Smooth muscle cell (in vitro differentiated cells): Measurements from ENCODE around the gene ESRP2. TPM values are rescaled to one million over a fixed set of nuclear protein-coding genes. Genes with fewer than 3 reads are reported as not detected.

Experiments
- DNase-seq: peaks from one replicate; lab custom pipeline; 2025; ENCODE audit not compliant: unreplicated experiment; lab: John Stamatoyannopoulos, UW
- H2AFZ ChIP-seq: fragments of 200-600 bp; sonication (generic); 2 replicates; pipeline ENCODE4 v1.6.0; 2016; ENCODE audit warnings: antibody characterized with exemption, low read depth, mild to moderate bottlenecking
- H3F3A ChIP-seq: fragments of 200-600 bp; sonication (generic); 2 replicates; pipeline ENCODE4 v1.6.0; 2017; ENCODE audit warnings: antibody characterized with exemption, low read depth
- H3K27ac ChIP-seq: fragments of 200-600 bp; sonication (generic); 2 replicates; pipeline ENCODE4 v1.5.1; 2016; ENCODE audit warnings: low read depth, mild to moderate bottlenecking
- H3K27me3 ChIP-seq: fragments of 200-600 bp; sonication (generic); 2 replicates; pipeline ENCODE4 v1.6.1; 2016; ENCODE audit warnings: low read depth, mild to moderate bottlenecking
- H3K36me3 ChIP-seq: fragments of 200-600 bp; sonication (generic); 2 replicates; pipeline ENCODE4 v1.5.1; 2016; ENCODE audit warnings: low read depth
- H3K4me1 ChIP-seq: fragments of 200-600 bp; sonication (generic); 2 replicates; pipeline ENCODE4 v1.5.1; 2016; ENCODE audit warnings: low read depth
- H3K4me2 ChIP-seq: fragments of 200-600 bp; sonication (generic); 2 replicates; pipeline ENCODE4 v1.6.0; 2016; ENCODE audit warnings: mild to moderate bottlenecking
- H3K4me3 ChIP-seq: fragments of 200-600 bp; sonication (generic); 2 replicates; pipeline ENCODE4 v1.5.1; 2016; ENCODE audit warnings: mild to moderate bottlenecking
- H3K79me2 ChIP-seq: fragments of 200-600 bp; sonication (generic); 2 replicates; pipeline ENCODE4 v1.6.0; 2016; ENCODE audit warnings: low read depth, mild to moderate bottlenecking
- H3K9ac ChIP-seq: fragments of 200-600 bp; sonication (generic); 2 replicates; pipeline ENCODE4 v1.6.0; 2016; ENCODE audit warnings: low read depth
- H3K9me3 ChIP-seq: fragments of 200-600 bp; sonication (generic); replicated peaks from 2 replicates; pipeline ENCODE4 v1.5.1; 2016; ENCODE audit warnings: low read depth
- H4K20me1 ChIP-seq: fragments of 200-600 bp; sonication (generic); 2 replicates; pipeline ENCODE4 v1.6.0; 2016; ENCODE audit warnings: low read depth
- WGBS: methylation state at CpG from one replicate; pipeline ENCODE4 v1.1.7; 2016; ENCODE audit warnings: low lambda C conversion rate; 5-methylcytosine and 5-hydroxymethylcytosine counted together
- polyA plus RNA-seq: library from polyadenylated mRNA; unstranded; fragments of >200 nt; fragmentation: Nextera tagmentation; extraction: Ambion mirVana; gene quantifications from 2 replicates; pipeline ENCODE4 v1.2.1, GENCODE V29; 2016
- total RNA-seq: library from RNA; depleted of rRNA; stranded (reverse); fragments of >200 nt; gene quantifications from 2 replicates; pipeline ENCODE4 v1.2.3, GENCODE V29; 2014
- TF ChIP-seq, protein P1 (sequence below): fragments of 200-600 bp; sonication (generic); IDR thresholded peaks from 2 replicates; pipeline ENCODE4 v1.5.1; 2017; ENCODE audit warnings: borderline replicate concordance, mild to moderate bottlenecking, antibody characterized with exemption; ENCODE audit not compliant: insufficient read depth, poor library complexity, severe bottlenecking

The ESRP2 gene
- total and polyA plus RNA-seq, 2 experiments from 2014 or later: 2.7 to 8.5 TPM

GRCh38 chr16:68250951-68251350 lies 15.0 kb upstream of the ESRP2 start:
- H3K9ac ChIP-seq: no peak overlapping the region
- H3K27ac ChIP-seq: no peak overlapping the region
- no peaks in the 10 kb centered on the region for H3K27me3 ChIP-seq
- no peaks in the 10 kb centered on the region for H4K20me1 ChIP-seq
- H3K4me2 ChIP-seq: no peak overlapping the region
- H3F3A ChIP-seq: no peaks in the 10 kb centered on the region
- H3K9me3 ChIP-seq: no peaks in the 10 kb centered on the region
- no peaks in the 10 kb centered on the region for H3K79me2 ChIP-seq
- no peaks in the 10 kb centered on the region for H3K36me3 ChIP-seq
- DNase-seq: no peak
- TF ChIP-seq, protein P1, sequence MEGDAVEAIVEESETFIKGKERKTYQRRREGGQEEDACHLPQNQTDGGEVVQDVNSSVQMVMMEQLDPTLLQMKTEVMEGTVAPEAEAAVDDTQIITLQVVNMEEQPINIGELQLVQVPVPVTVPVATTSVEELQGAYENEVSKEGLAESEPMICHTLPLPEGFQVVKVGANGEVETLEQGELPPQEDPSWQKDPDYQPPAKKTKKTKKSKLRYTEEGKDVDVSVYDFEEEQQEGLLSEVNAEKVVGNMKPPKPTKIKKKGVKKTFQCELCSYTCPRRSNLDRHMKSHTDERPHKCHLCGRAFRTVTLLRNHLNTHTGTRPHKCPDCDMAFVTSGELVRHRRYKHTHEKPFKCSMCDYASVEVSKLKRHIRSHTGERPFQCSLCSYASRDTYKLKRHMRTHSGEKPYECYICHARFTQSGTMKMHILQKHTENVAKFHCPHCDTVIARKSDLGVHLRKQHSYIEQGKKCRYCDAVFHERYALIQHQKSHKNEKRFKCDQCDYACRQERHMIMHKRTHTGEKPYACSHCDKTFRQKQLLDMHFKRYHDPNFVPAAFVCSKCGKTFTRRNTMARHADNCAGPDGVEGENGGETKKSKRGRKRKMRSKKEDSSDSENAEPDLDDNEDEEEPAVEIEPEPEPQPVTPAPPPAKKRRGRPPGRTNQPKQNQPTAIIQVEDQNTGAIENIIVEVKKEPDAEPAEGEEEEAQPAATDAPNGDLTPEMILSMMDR: no peak
- WGBS: 95% methylated on average over 6 of the region's 6 CpGs
- no peak overlapping the region for H3K4me3 ChIP-seq
- no peak overlapping the region for H2AFZ ChIP-seq
- no peaks in the 10 kb centered on the region for H3K4me1 ChIP-seq

- 93% methylated on average over 4 of the region's 4 CpGs for WGBS
- H3K79me2 ChIP-seq: no peaks in the 10 kb centered on the region
Measured at GRCh38 chr16:68249371-68249770, 13.4 kb upstream of the ESRP2 start.

GRCh38 chr16:68247932-68248331 lies 12.0 kb upstream of the ESRP2 start:
- no peaks in the 10 kb centered on the region for H3K79me2 ChIP-seq
- no peak for DNase-seq
- H3K9ac ChIP-seq: no peak overlapping the region
- no peak overlapping the region for H3K4me2 ChIP-seq
- no peaks in the 10 kb centered on the region for H3F3A ChIP-seq
- H3K4me1 ChIP-seq: peaks cover 4% of the 10 kb centered on the region
- no peaks in the 10 kb centered on the region for H4K20me1 ChIP-seq
- no peaks in the 10 kb centered on the region for H3K9me3 ChIP-seq
- no peak overlapping the region for H3K4me3 ChIP-seq
- H2AFZ ChIP-seq: no peak overlapping the region
- no peak overlapping the region for H3K27ac ChIP-seq
- no peaks in the 10 kb centered on the region for H3K27me3 ChIP-seq
- H3K36me3 ChIP-seq: no peaks in the 10 kb centered on the region
- WGBS: 95% methylated on average over 4 of the region's 4 CpGs
- TF ChIP-seq, protein P1: no peak

More at GRCh38 chr16:68249371-68249770, 13.4 kb upstream of the ESRP2 start:
- Histone ChIP-seq H3K4me1 (peaks cover 4% of the 10 kb centered on the region), H3K36me3 (no peaks in the 10 kb centered on the region), H3F3A (no peaks in the 10 kb centered on the region), H3K9me3 (no peaks in the 10 kb centered on the region), H3K9ac (no peak overlapping the region), H4K20me1 (no peaks in the 10 kb centered on the region), H3K4me2 (no peak overlapping the region), H3K27me3 (no peaks in the 10 kb centered on the region), H3K27ac (no peak overlapping the region), H2AFZ (no peak overlapping the region), H3K4me3 (no peak overlapping the region)
- TF ChIP-seq, protein P1: no peak
- DNase-seq: no peak

GRCh38 chr16:68247400-68247799 lies 11.5 kb upstream of the ESRP2 start:
- H3K79me2 ChIP-seq: no peaks in the 10 kb centered on the region
- WGBS: 97% methylated on average over 4 of the region's 4 CpGs
- H3K27ac ChIP-seq: no peak overlapping the region
- H3K9ac ChIP-seq: no peak overlapping the region
- H3K4me3 ChIP-seq: no peak overlapping the region
- no peaks in the 10 kb centered on the region for H3F3A ChIP-seq
- no peaks in the 10 kb centered on the region for H3K27me3 ChIP-seq
- H3K4me1 ChIP-seq: peaks cover 4% of the 10 kb centered on the region
- H2AFZ ChIP-seq: no peak overlapping the region
- H3K36me3 ChIP-seq: no peaks in the 10 kb centered on the region
- H3K9me3 ChIP-seq: no peaks in the 10 kb centered on the region
- DNase-seq: no peak
- TF ChIP-seq, protein P1: no peak
- H4K20me1 ChIP-seq: no peaks in the 10 kb centered on the region
- H3K4me2 ChIP-seq: no peak overlapping the region
